Urinary bladder (tissue), 4 donors: ENCODE data around the gene PPP2R5C. TPM values are rescaled to one million over a fixed set of nuclear protein-coding genes. Genes with fewer than 3 reads are reported as not detected.

ENCODE experiments used
- DNase-seq: peaks from one replicate; pipeline ENCODE4 v3.0.0-alpha.2; 2015; ENCODE audit errors: extremely low spot score
- H3K27ac ChIP-seq: one replicate; pipeline ENCODE4 v1.5.1; 2013; ENCODE audit warnings: low read depth, mild to moderate bottlenecking, moderate library complexity
- H3K36me3 ChIP-seq: one replicate; pipeline ENCODE4 v1.6.1; 2013; ENCODE audit warnings: mild to moderate bottlenecking, moderate library complexity; ENCODE audit not compliant: insufficient read depth
- H3K4me1 ChIP-seq: one replicate; pipeline ENCODE4 v1.6.1; 2013; ENCODE audit warnings: mild to moderate bottlenecking, moderate library complexity; ENCODE audit not compliant: insufficient read depth
- H3K4me3 ChIP-seq: one replicate; pipeline ENCODE4 v1.5.1; 2013; ENCODE audit warnings: low read depth, low read length
- WGBS: extraction: QIAGEN DNeasy Blood & Tissue Kit; methylation state at CpG from one replicate; pipeline ENCODE4 v1.1.7; 2013; 5-methylcytosine and 5-hydroxymethylcytosine counted together
- polyA plus RNA-seq: library from polyadenylated mRNA; stranded (reverse); fragments of 200-250 nt; gene quantifications from one replicate; pipeline ENCODE4 v1.2.3, GENCODE V29; 2013
- total RNA-seq: library from RNA; depleted of rRNA; stranded (reverse); fragments of >200 nt; gene quantifications from one replicate; pipeline ENCODE4 v1.2.3, GENCODE V29; 2014
- donor health status: healthy with polysubstance abuse.
- donor health status: healthy.

The PPP2R5C gene
- total and polyA plus RNA-seq, 2 donors, result 85.4 to 118 TPM

GRCh38 chr14:101927859-101928258 lies 166.3 kb downstream of the PPP2R5C start:
- 30% methylated on average over 10 of the region's 10 CpGs for WGBS
- Histone ChIP-seq H3K27ac (no peak overlapping the region), H3K36me3 (peaks cover 2% of the 10 kb centered on the region), H3K4me3 (no peak overlapping the region), H3K4me1 (no peaks in the 10 kb centered on the region)
- DNase-seq, result no peak

DNA sequence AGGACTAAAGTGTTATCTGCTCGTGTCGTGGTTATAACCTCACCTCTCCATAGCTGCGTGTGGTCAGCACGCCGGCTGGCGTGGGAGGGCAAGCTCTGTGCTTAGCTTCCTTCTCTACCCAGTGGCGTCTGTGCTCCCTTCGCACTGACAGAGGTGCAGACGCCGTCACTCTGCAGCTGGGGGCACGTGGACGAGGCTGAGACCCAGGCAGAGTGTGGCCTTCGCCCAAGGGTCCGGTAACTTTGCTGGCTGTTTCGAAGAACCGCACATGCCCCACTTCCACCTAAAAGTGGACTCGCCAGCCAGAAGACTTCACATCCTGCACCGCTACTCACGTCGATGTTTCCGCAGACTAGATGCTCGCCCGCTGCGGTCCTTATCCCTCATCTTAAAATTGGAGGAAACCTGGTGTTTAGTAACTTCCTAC lies 166.9 kb downstream of the PPP2R5C start:
- DNase-seq, result no peak
- 85% methylated on average over 24 of the region's 24 CpGs for WGBS

DNA sequence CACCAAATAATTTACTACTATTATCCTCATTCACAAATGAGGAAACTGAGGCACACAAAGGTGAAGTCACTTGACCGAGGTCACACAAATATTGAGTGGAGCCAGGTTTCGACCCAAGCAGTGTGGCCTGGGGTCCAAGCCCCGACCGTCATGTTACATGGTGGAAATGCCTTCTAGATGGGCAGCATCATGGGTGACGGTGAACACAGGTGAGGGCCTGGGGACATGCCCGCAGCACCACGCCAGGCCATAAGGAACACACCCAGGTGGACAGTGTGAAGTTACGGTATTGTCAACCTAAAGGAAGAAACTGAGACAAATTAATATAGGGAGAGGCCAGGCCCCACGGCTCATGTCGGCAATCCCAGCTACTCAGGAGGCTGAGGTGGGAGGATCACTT lies 167.6 kb downstream of the PPP2R5C start:
- no peak overlapping the region for H3K27ac ChIP-seq
- no peak for DNase-seq
- H3K36me3 ChIP-seq, result peaks cover 2% of the 10 kb centered on the region
- WGBS, result 97% methylated on average over 10 of the region's 10 CpGs
- H3K4me1 ChIP-seq, result no peaks in the 10 kb centered on the region
- no peak overlapping the region for H3K4me3 ChIP-seq

More for the DNA sequence above, 166.9 kb downstream of the PPP2R5C start:
- H3K4me3 ChIP-seq, result no peak overlapping the region
- peaks cover 2% of the 10 kb centered on the region for H3K36me3 ChIP-seq
- H3K27ac ChIP-seq, result no peak overlapping the region
- H3K4me1 ChIP-seq, result no peaks in the 10 kb centered on the region

DNA sequence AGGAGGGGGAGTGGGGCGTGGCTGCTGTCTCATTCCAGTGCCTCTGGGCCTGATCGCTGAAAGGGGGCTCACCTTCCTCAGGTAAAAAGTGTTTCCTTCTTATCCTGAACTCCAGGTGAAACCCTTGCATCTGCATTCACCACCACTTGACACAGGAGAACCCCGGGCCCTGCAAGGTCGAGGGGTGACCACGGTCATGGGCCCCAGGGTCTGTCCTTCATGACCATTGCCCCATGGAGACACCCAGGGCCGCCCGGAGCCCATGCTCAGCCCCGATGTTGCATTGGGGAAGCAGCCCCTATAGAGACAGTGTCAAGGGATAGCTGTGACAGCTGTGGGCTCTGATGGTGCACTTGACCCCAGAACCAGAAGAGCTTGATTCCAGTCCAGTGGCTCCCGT lies 168.4 kb downstream of the PPP2R5C start:
- peaks cover 2% of the 10 kb centered on the region for H3K36me3 ChIP-seq
- H3K4me3 ChIP-seq, result no peak overlapping the region
- no peak for DNase-seq
- H3K4me1 ChIP-seq, result no peaks in the 10 kb centered on the region
- H3K27ac ChIP-seq, result no peak overlapping the region
- WGBS, result 91% methylated on average over 9 of the region's 9 CpGs

GRCh38 chr14:101932673-101933072 lies 171.2 kb downstream of the PPP2R5C start:
- Histone ChIP-seq H3K36me3 (no peaks in the 10 kb centered on the region), H3K4me1 (no peaks in the 10 kb centered on the region), H3K4me3 (no peak overlapping the region), H3K27ac (no peak overlapping the region)
- no peak for DNase-seq
- 64% methylated on average over 7 of the region's 7 CpGs for WGBS

- Histone ChIP-seq H3K27ac (no peak overlapping the region), H3K4me1 (no peaks in the 10 kb centered on the region), H3K36me3 (no peaks in the 10 kb centered on the region), H3K4me3 (no peak overlapping the region)
- DNase-seq, result no peak
- 84% methylated on average over 16 of the region's 16 CpGs for WGBS
These were observed 171.7 kb downstream of the PPP2R5C start for GRCh38 chr14:101933209-101933608.

DNA sequence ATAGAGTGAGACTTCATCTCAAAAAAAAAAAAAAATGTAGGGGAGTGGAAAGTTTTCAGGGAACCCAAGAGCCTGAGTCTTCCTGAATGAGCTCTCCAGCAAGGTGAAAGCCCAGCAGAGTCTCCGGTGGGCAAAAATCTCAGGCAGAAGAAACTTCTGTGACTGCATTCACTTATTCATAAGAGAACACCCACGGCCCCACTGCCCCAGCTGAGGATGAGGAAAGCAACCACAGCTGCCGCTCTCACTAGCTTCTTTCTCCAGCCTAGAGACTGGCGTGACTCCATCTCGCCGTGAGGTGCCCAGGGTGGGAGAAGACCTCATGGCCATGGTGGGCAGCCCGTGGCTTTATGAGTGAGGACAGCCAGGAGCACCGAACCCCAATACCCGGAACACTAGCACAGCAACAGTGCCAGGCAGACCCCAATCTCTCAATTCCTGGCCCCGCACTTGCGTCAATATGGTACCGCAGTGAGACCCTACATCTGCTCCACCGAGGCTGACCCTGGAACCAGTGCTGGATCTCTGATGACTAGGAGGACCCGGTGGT lies 173.2 kb downstream of the PPP2R5C start:
- H3K4me1 ChIP-seq, result no peaks in the 10 kb centered on the region
- H3K4me3 ChIP-seq, result no peak overlapping the region
- no peak for DNase-seq
- 91% methylated on average over 14 of the region's 14 CpGs for WGBS
- no peak overlapping the region for H3K27ac ChIP-seq
- no peaks in the 10 kb centered on the region for H3K36me3 ChIP-seq

DNA sequence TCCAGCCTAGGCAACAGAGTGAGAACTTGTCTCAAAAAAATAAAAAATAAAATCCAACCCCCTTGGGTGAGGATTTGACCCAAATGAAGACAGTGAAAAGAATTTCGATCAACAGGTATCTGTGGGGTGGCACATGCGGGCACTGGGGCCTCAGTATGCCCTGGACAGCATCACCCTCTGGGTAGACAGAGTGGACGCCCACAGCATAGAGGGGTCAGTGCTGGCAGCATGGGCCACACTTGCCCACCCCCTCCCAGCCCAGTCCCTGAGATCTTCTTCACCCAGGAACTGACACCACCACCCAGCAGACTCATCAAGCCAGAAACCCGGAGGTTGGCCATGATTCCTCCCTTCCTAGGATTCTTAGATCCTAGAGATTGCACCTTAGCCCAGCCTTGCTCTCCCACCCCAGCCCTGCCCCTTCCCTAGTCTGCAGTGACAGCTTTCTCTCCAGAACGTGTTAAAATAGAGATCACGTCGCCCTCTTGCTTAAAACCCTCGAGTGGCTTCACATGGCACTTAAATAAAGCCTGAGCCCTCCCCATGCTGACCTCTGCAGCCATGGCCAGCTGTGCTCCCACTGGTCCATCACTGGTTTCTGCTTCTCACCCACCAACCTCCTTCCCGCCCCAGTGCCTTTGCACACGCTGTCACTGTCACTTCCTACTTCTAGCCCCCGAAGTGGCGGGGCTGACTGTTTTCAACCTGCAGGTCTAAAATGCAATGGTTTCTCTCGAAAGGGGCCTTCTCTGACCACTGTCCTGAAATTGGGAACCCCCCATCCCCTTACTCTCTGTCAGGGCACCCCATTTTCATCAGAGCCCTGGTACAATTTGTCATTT lies 176.6 kb downstream of the PPP2R5C start:
- Histone ChIP-seq H3K4me3 (no peak overlapping the region), H3K4me1 (no peaks in the 10 kb centered on the region), H3K36me3 (no peaks in the 10 kb centered on the region), H3K27ac (no peak overlapping the region)
- no peak for DNase-seq
- WGBS, result 66% methylated on average over 13 of the region's 13 CpGs

DNA sequence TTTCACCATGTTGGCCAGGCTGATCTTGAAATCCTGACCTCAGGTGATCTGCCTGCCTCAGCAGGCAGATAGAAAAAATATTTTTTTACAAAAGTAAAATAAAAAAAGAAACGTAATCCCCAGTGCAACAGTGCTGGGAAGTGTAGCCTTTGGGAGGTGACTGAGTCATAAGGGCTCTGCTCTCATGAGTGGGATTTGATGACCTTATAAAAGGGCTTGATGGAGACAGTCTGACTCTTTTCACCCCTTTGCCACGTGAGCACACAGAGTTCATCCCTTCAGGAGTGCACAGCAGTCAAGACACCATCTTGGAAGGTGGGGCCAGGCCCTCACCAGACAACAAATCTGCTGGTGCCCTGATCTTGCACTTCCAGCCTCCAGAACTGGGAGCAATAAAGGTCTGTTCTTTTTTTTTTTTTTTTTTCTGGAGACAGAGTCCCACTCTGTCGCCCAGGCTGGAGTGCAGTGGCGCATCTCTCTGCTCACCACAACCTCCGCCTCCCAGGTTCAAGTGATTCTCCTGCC lies 178.2 kb downstream of the PPP2R5C start:
- H3K36me3 ChIP-seq, result no peaks in the 10 kb centered on the region
- H3K4me1 ChIP-seq, result no peaks in the 10 kb centered on the region
- no peak for DNase-seq
- 78% methylated on average over 5 of the region's 5 CpGs for WGBS
- no peak overlapping the region for H3K4me3 ChIP-seq
- no peak overlapping the region for H3K27ac ChIP-seq

- Histone ChIP-seq H3K4me1 (peaks cover 2% of the 10 kb centered on the region), H3K36me3 (no peaks in the 10 kb centered on the region), H3K4me3 (no peak overlapping the region), H3K27ac (no peak overlapping the region)
- DNase-seq, result no peak
- 69% methylated on average over 5 of the region's 5 CpGs for WGBS
These were observed 182.9 kb downstream of the PPP2R5C start for GRCh38 chr14:101944451-101944850.

DNA sequence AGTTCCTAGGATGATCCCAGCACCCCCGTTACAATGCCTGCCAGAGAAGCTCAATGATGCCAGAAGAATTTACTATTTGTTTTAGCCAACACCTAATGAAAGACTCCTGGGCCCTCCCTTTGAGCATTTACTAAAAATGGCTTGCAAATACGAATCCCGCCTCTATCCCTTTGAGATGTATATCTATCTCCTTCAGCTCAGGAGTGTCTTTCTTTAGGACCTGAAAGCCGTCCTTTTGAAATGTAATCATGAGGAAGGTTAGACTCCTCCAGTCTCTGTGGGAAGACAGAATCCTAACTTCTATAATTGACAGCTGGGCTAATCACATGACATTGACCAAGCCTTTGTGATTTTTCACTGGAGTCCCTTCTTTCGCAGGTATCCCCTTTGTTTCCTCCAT lies 183.7 kb downstream of the PPP2R5C start:
- WGBS, result 8% methylated on average over 5 of the region's 5 CpGs
- peaks cover 2% of the 10 kb centered on the region for H3K4me1 ChIP-seq
- no peak overlapping the region for H3K27ac ChIP-seq
- no peaks in the 10 kb centered on the region for H3K36me3 ChIP-seq
- H3K4me3 ChIP-seq, result no peak overlapping the region
- no peak for DNase-seq

DNA sequence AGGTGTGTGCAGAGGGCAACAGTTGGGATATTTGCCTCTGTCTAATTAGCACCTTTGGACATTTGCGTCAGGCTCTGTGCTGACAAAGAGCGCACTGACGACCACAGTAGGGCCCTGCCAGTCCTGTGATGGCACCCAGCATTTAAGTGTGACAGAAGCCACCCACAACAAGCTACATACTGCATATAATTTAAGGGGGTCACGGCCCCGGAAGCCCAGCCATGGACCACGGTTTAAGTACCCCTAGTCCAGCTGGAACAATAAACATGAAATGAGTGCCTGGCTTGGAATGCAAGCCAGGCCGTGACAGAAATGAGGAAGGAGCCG lies 186.0 kb downstream of the PPP2R5C start:
- H3K4me3 ChIP-seq, result peak overlapping the region; percentile 59
- no peak for DNase-seq
- peak overlapping the region; percentile 95 for H3K27ac ChIP-seq
- no peaks in the 10 kb centered on the region for H3K36me3 ChIP-seq
- peaks cover 2% of the 10 kb centered on the region for H3K4me1 ChIP-seq
- WGBS, result 8% methylated on average over 8 of the region's 8 CpGs

DNA sequence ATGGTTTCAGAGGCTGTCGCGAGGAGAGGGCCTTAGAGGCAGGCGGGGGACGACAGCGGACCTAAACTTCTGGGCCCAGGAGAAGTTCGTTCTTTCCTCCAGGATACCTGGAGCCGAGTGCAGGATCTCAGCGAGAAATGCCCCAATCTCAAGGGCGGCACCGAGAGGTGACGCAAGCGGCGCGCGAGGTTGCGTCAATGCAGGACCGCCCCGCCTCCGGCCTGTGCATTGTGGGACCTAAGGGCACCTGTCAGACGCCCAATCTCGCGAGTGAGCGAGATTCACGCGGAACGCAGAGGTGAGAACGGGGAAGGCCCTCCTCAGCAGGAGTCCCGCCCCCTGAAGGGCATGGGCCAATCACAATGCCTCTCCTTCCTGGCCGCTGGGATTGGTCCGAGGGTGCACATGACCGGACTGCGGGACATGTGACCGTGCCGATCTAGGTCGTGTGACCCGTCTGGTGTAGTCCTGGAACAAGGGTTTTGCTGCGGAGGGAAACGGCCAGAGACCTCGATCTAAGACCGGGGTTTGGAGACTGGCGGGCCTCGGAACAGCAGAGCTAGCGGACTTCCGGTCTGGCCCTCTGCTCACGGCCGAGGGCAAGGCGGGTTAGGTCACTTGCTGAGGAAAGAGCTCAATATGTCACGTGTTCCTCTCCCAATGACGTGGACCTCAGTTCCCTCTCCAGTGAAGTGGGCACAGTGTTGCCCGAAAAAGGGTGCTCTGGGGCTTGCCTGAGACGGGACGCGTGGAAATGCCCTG lies 186.6 kb downstream of the PPP2R5C start:
- DNase-seq, result peak; percentile 99
- under 1% methylated on average over 53 of the region's 53 CpGs for WGBS
- Histone ChIP-seq H3K36me3 (no peaks in the 10 kb centered on the region), H3K27ac (peak overlapping the region; percentile 95), H3K4me1 (peaks cover 2% of the 10 kb centered on the region), H3K4me3 (peak overlapping the region; percentile 59)
